GM21367 (cell line): ENCODE results near the gene C2CD2.
"Not testable (repeated sequence)": the region's sequence is repeated elsewhere in the genome, so short reads cannot be mapped to it uniquely, and the experiment has no call there.

Experiments
- ATAC-seq: cut with Tn5 transposase; IDR thresholded peaks from one replicate; pipeline ENCODE4 v1.9.1; 2021; ENCODE audit not compliant: unreplicated experiment

Gene C2CD2

GRCh38 chr21:41953831-41954653 is at the start of gene C2CD2:
TSS of gene C2CD2 (minus strand) at chr21:41954018. CDS start at chr21:41953648, 370 bp downstream.
- ATAC-seq: no peak

GRCh38 chr21:42003051-42003461 is 49.2 kb upstream of the C2CD2 start:
- no peak for ATAC-seq

- peak; percentile 50 for ATAC-seq
Measured at GRCh38 chr21:42002421-42002958, 48.7 kb upstream of the C2CD2 start.

- no peak for ATAC-seq
Measured at GRCh38 chr21:42001781-42002180, 48.0 kb upstream of the C2CD2 start.

- ATAC-seq: no peak
Measured at GRCh38 chr21:42000908-42001307, 47.1 kb upstream of the C2CD2 start.

- ATAC-seq: no peak
Measured at GRCh38 chr21:41997657-41998056, 43.8 kb upstream of the C2CD2 start.

- no peak for ATAC-seq
Measured at GRCh38 chr21:41995577-41995976, 41.8 kb upstream of the C2CD2 start.

- ATAC-seq: not testable (repeated sequence)
Measured at GRCh38 chr21:41994613-41995012, 40.8 kb upstream of the C2CD2 start.

GRCh38 chr21:41993744-41994143 is 39.9 kb upstream of the C2CD2 start:
- ATAC-seq: no peak

- ATAC-seq: no peak
Measured at GRCh38 chr21:41992576-41992975, 38.8 kb upstream of the C2CD2 start.

GRCh38 chr21:41991659-41992058 is 37.8 kb upstream of the C2CD2 start:
- ATAC-seq: no peak

- ATAC-seq: no peak
Measured at GRCh38 chr21:41989698-41990097, 35.9 kb upstream of the C2CD2 start.

GRCh38 chr21:41987310-41987709 is 33.5 kb upstream of the C2CD2 start:
- ATAC-seq: no peak

GRCh38 chr21:41985662-41986416 is 32.0 kb upstream of the C2CD2 start:
- no peak for ATAC-seq

- no peak for ATAC-seq
Measured at GRCh38 chr21:41983229-41983628, 29.4 kb upstream of the C2CD2 start.

GRCh38 chr21:41980561-41980960 is 26.7 kb upstream of the C2CD2 start:
- no peak for ATAC-seq

GRCh38 chr21:41979751-41980369 is 26.0 kb upstream of the C2CD2 start:
- ATAC-seq: no peak

- no peak for ATAC-seq
Measured at GRCh38 chr21:41979335-41979734, 25.5 kb upstream of the C2CD2 start.

GRCh38 chr21:41977034-41977950 is 23.5 kb upstream of the C2CD2 start:
- ATAC-seq: no peak

- ATAC-seq: no peak
Measured at GRCh38 chr21:41976611-41977010, 22.8 kb upstream of the C2CD2 start.
